GM12878 (cell line): ENCODE results near the gene MCM9. TPM values are rescaled to one million over a fixed set of nuclear protein-coding genes. Genes with fewer than 3 reads are reported as not detected.

Source experiments
- ATAC-seq: fragments of 200-7000 bp; cut with Tn5 transposase; 3 replicates; pipeline ENCODE4 v1.9.1; 2020; ENCODE audit warnings: mild to moderate bottlenecking, moderate library complexity
- BruUV-seq: library from RNA; stranded (reverse); fragments of 400-500 nt; replicated peaks from 2 replicates; lab custom pipeline; 2021; lab: Mats Ljungman, UMichigan
- CTCF ChIA-PET: fragments of 300-600 bp; sonication (Branson Sonifier 250); formaldehyde crosslinking; extraction: SDS; loops from one replicate; lab custom pipeline; 2021; ENCODE audit warnings: inconsistent platforms; lab: Yijun Ruan, JAX
- POLR2A ChIA-PET: fragments of 350-600 bp; formaldehyde crosslinking; extraction: SDS; loops from one replicate; lab custom pipeline; 2021; ENCODE audit warnings: inconsistent platforms; lab: Charles Lee
- RAD21 ChIA-PET: fragments of 300-600 bp; sonication (Branson Sonifier 250); formaldehyde crosslinking; loops from one replicate; lab custom pipeline; 2023; ENCODE audit warnings: antibody characterized with exemption; ENCODE audit not compliant: unreplicated experiment; lab: Charles Lee
- SMC1A ChIA-PET: fragments of 300-600 bp; sonication (Branson Sonifier 250); formaldehyde crosslinking; loops from one replicate; lab custom pipeline; 2023; ENCODE audit not compliant: unreplicated experiment, uncharacterized antibody; lab: Charles Lee
- DNase-seq: peaks from one replicate; pipeline ENCODE4 v3.0.0-alpha.2; 2011; ENCODE audit warnings: low read depth, low spot score
- FAIRE-seq: peaks from 3 replicates; lab custom pipeline; 2011; peaks lifted over from hg19 to GRCh38; lab: Jason Lieb, UNC
- H2AFZ ChIP-seq: 2 replicates; pipeline ENCODE4 v1.6.0; 2011; ENCODE audit warnings: low read depth, low read length, control low read depth; ENCODE audit not compliant: control insufficient read depth
- H3K27ac ChIP-seq: 2 replicates; pipeline ENCODE4 v1.5.1; 2011; ENCODE audit warnings: control low read depth; ENCODE audit not compliant: control insufficient read depth, insufficient read depth
- H3K27me3 ChIP-seq, 2 experiments: replicated peaks in 1 of 2; 2 replicates each; pipeline versions ENCODE4 v1.6.0 to v1.6.1; 2011; ENCODE audit warnings: low read length in 1 of 2; ENCODE audit not compliant: control insufficient read depth in 2 of 2, insufficient read depth in 2 of 2
- H3K36me3 ChIP-seq, 2 experiments: 2 replicates each; pipeline ENCODE4 v1.5.1; 2011; ENCODE audit warnings: low read length in 1 of 2; ENCODE audit not compliant: control insufficient read depth in 2 of 2, insufficient read depth in 2 of 2
- H3K4me1 ChIP-seq: 2 replicates; pipeline ENCODE4 v1.6.1; 2011; ENCODE audit warnings: mild to moderate bottlenecking, low read length, moderate library complexity, mixed read lengths; ENCODE audit not compliant: control insufficient read depth, insufficient read depth
- H3K4me2 ChIP-seq: 2 replicates; pipeline ENCODE4 v1.6.0; 2011; ENCODE audit warnings: control low read depth; ENCODE audit not compliant: control insufficient read depth, insufficient read depth
- H3K4me3 ChIP-seq: fragments of 200-600 bp; sonication (generic); 2 replicates; pipeline ENCODE4 v1.5.1; 2016
- H3K79me2 ChIP-seq: 2 replicates; pipeline ENCODE4 v1.6.0; 2011; ENCODE audit warnings: low read length; ENCODE audit not compliant: control insufficient read depth, insufficient read depth
- H3K9ac ChIP-seq: 2 replicates; pipeline ENCODE4 v1.8.0; 2011; ENCODE audit warnings: low read length, control low read depth, mixed read lengths; ENCODE audit not compliant: control insufficient read depth, insufficient read depth
- H3K9me3 ChIP-seq: replicated peaks from 3 replicates; pipeline ENCODE4 v1.5.1; 2011; ENCODE audit warnings: mild to moderate bottlenecking, low read length; ENCODE audit not compliant: control insufficient read depth, insufficient read depth
- H4K20me1 ChIP-seq: 2 replicates; pipeline ENCODE4 v1.6.0; 2011; ENCODE audit not compliant: control insufficient read depth, insufficient read depth
- BCL11A ChIP-seq: IDR thresholded peaks from 2 replicates; pipeline ENCODE4 v1.6.1; 2011; ENCODE audit warnings: low read depth, low read length
- EP300 ChIP-seq, 2 experiments: fragments of 150-350 bp in 1 of 2; IDR thresholded peaks; 2 replicates each; pipeline ENCODE4 v1.6.1; 2011 to 2012; ENCODE audit warnings: low read depth in 2 of 2, low read length in 2 of 2, borderline replicate concordance in 1 of 2, improper control_type of control experiment in 1 of 2, inconsistent platforms in 1 of 2; ENCODE audit not compliant: control insufficient read depth in 1 of 2
- IRF5 ChIP-seq: fragments of 450-650 bp; IDR thresholded peaks from 2 replicates; pipeline ENCODE4 v1.6.1; 2017; ENCODE audit warnings: borderline replicate concordance
- LARP7 ChIP-seq: fragments of 450-650 bp; IDR thresholded peaks from 2 replicates; pipeline ENCODE4 v1.6.1; 2017; ENCODE audit warnings: mild to moderate bottlenecking
- MAX ChIP-seq: IDR thresholded peaks from 2 replicates; pipeline ENCODE4 v1.6.1; 2012; ENCODE audit warnings: low read depth, low read length, improper control_type of control experiment
- MTA2 ChIP-seq: fragments of 450-650 bp; IDR thresholded peaks from 2 replicates; pipeline ENCODE4 v1.6.1; 2016; ENCODE audit warnings: low read depth, mild to moderate bottlenecking, moderate library complexity
- NR2C1 ChIP-seq: fragments of 450-650 bp; IDR thresholded peaks from 2 replicates; pipeline ENCODE4 v1.6.1; 2017; ENCODE audit warnings: antibody characterized with exemption, mild to moderate bottlenecking, moderate library complexity
- NRF1 ChIP-seq: conservative IDR thresholded peaks from 2 replicates; pipeline ENCODE4 v1.6.1; 2011; ENCODE audit warnings: mild to moderate bottlenecking, low read depth, low read length, improper control_type of control experiment
- RUNX3 ChIP-seq: IDR thresholded peaks from 2 replicates; pipeline ENCODE4 v1.6.1; 2012; ENCODE audit warnings: low read length, inconsistent platforms
- SKIL ChIP-seq: fragments of 450-650 bp; IDR thresholded peaks from 2 replicates; pipeline ENCODE4 v1.6.1; 2017; ENCODE audit warnings: mild to moderate bottlenecking, low read depth, inconsistent platforms; ENCODE audit not compliant: poor library complexity, severe bottlenecking
- ZNF24 ChIP-seq: fragments of 450-650 bp; IDR thresholded peaks from 2 replicates; pipeline ENCODE4 v1.6.1; 2017; ENCODE audit warnings: antibody characterized with exemption, mild to moderate bottlenecking
- ZZZ3 ChIP-seq: IDR thresholded peaks from 2 replicates; pipeline ENCODE4 v1.6.1; 2011; ENCODE audit warnings: low read depth; ENCODE audit not compliant: control insufficient read depth, insufficient read length
- WGBS: methylation state at CpG from one replicate; pipeline ENCODE4 v1.1.6; 2016; ENCODE audit warnings: low lambda C conversion rate; ENCODE audit not compliant: insufficient replicate concordance, insufficient coverage; ENCODE audit errors: missing lambda C conversion rate; 5-methylcytosine and 5-hydroxymethylcytosine counted together
- in situ Hi-C: fragments of 300-500 bp; cut with MboI; formaldehyde crosslinking; loops from 9 replicates; pipeline ENCODE4 v1.14.3; 2018; ENCODE audit warnings: mixed read lengths
- intact Hi-C: fragments of 100-400 bp; cut with micrococcal nuclease; formaldehyde crosslinking; loops from one replicate; pipeline ENCODE4 v1.14.2; 2022; ENCODE audit not compliant: unreplicated experiment
- polyA plus RNA-seq, 11 experiments: library from polyadenylated mRNA; depleted of rRNA in 4 of 11; unstranded in 6 of 11; stranded (reverse) in 5 of 11; fragments of >200 nt; fragmentation: Nextera tagmentation in 4 of 11; fragmentation: Illumina TruSeq in 1 of 11; extraction: Ambion mirVana in 4 of 11; extraction: Trizol in 1 of 11; gene quantifications; 1 replicate in 1 of 11; 2 replicates in 10 of 11; pipeline versions ENCODE4 v1.2.1 to v1.2.3, GENCODE V29; 2011 to 2016; ENCODE audit warnings: inconsistent platforms in 2 of 11, missing spikeins in 2 of 11, low read depth in 1 of 11
- total RNA-seq, 4 experiments: library from RNA; depleted of rRNA in 3 of 4; stranded (reverse); fragments of >200 nt in 3 of 4; fragmentation: Illumina TruSeq in 1 of 4; extraction: Trizol in 1 of 4; gene quantifications; 2 replicates each; pipeline versions ENCODE4 v1.2.1 to v1.2.3, GENCODE V29; 2013 to 2021

MCM9 gene
- total and polyA plus RNA-seq, 10 of the 15 experiments (the other 5 are each of a cell fraction or from before 2014, with no cell fraction given) = 3.4 to 18.5 (median 9.7) TPM

- no peak for TF ChIP-seq IRF5
- no peak for TF ChIP-seq SKIL
- TF ChIP-seq NR2C1 = no peak
- no peak for TF ChIP-seq LARP7
- no peak for TF ChIP-seq ZZZ3
- TF ChIP-seq ZNF24 = no peak
- TF ChIP-seq EP300 (IDR thresholded peaks at IDR 0.05; ENCODE audit: borderline replicate concordance in 1 of 2, control insufficient read depth in 1 of 2, low read depth in 2 of 2, low read length in 2 of 2) = no peak
- TF ChIP-seq NRF1 = no peak
- TF ChIP-seq, all 136 proteins: peak for 0
Measured at GRCh38 chr6:118923035-118923434, 11.9 kb downstream of the MCM9 start (continued).

- DNase-seq = no peak
- ChIA-PET POLR2A (interaction anchor here (1.0 kb wide), 1 partner anchor 18 kb away, joined by 3 read pairs; no protein-coding TSS in a partner anchor), RAD21 (no interaction called here), CTCF (no interaction called here), SMC1A (interaction anchor here (2.3 to 3.3 kb wide), 2 partner anchors 8 to 25 kb away, joined by 7 to 13 read pairs; no protein-coding TSS in a partner anchor)
- no peak for FAIRE-seq
- no TSS peak for BruUV-seq
- no peaks in the 10 kb centered on the region for H3K27me3 ChIP-seq
- H3K4me3 ChIP-seq = no peak overlapping the region
- no peaks in the 10 kb centered on the region for H3K4me1 ChIP-seq
- no peaks in the 10 kb centered on the region for H3K79me2 ChIP-seq
- in situ Hi-C loops (no loop called here), intact Hi-C loops (no loop called here)
- no peaks in the 10 kb centered on the region for H3K9me3 ChIP-seq
- ATAC-seq = peak; percentile 69
- 100% methylated on average over 1 of the region's 1 CpG for WGBS
- H2AFZ ChIP-seq = no peak overlapping the region
- no peak overlapping the region for H3K9ac ChIP-seq
- TF ChIP-seq RUNX3 = peak; percentile 36
- peak; percentile 33; the same call in 1 of the 2 replicates for TF ChIP-seq BCL11A
- TF ChIP-seq MAX = no peak
- TF ChIP-seq MTA2 = peak; percentile 59
- no peak overlapping the region for H3K27ac ChIP-seq
- H3K36me3 ChIP-seq = peaks cover 2 to 25% of the 10 kb centered on the region in 2 experiments
- H4K20me1 ChIP-seq = no peaks in the 10 kb centered on the region
- H3K4me2 ChIP-seq = no peak overlapping the region
Measured at GRCh38 chr6:118921084-118921483, 13.9 kb downstream of the MCM9 start.
